Neural progenitor cell (in vitro differentiated cells): ENCODE measurements around the gene ZC3H4.

Experiments
- CTCF ChIP-seq: fragments of 200-600 bp; sonication (generic); IDR thresholded peaks from 2 replicates; pipeline ENCODE4 v1.5.1; 2017; ENCODE audit warnings: antibody characterized with exemption, mild to moderate bottlenecking
- EZH2 ChIP-seq: fragments of 200-600 bp; sonication (generic); IDR thresholded peaks from 2 replicates; pipeline ENCODE4 v1.6.1; 2017; ENCODE audit warnings: antibody characterized with exemption, mild to moderate bottlenecking, moderate library complexity

- no peak for TF ChIP-seq CTCF
- TF ChIP-seq EZH2 = no peak
Measured at GRCh38 chr19:47109541-47110375, 3.8 kb downstream of the ZC3H4 start.
